Mesenchymal stem cell (in vitro differentiated cells and primary cell): ENCODE data around the gene HSD3B7.
A peak's percentile ranks its signal among the peaks of the same experiment; 100 is the strongest.

Source experiments
- DNase-seq: peaks from one replicate; pipeline ENCODE4 v3.0.0-alpha.2; 2013
- H2AFZ ChIP-seq: one replicate; pipeline ENCODE4 v1.6.1; 2013; ENCODE audit warnings: low read depth, mild to moderate bottlenecking, control low read depth, inconsistent platforms, low read length, moderate library complexity
- H2AK5ac ChIP-seq: 2 replicates; pipeline ENCODE4 v1.6.1; 2013; ENCODE audit warnings: low read length, moderate library complexity, mild to moderate bottlenecking, inconsistent platforms; ENCODE audit not compliant: severe bottlenecking
- H2BK120ac ChIP-seq: one replicate; pipeline ENCODE4 v1.6.1; 2013; ENCODE audit warnings: low read depth, mild to moderate bottlenecking, inconsistent platforms, low read length, moderate library complexity
- H2BK12ac ChIP-seq, 2 experiments: one replicate each; pipeline ENCODE4 v1.6.1; 2013; ENCODE audit warnings: inconsistent platforms in 2 of 2, low read length in 2 of 2, mild to moderate bottlenecking in 2 of 2, moderate library complexity in 2 of 2, control low read depth in 1 of 2
- H2BK15ac ChIP-seq: one replicate; pipeline ENCODE4 v1.6.1; 2013; ENCODE audit warnings: mild to moderate bottlenecking, low read depth, inconsistent platforms; ENCODE audit not compliant: poor library complexity, severe bottlenecking
- H2BK5ac ChIP-seq: 2 replicates; pipeline ENCODE4 v1.6.1; 2013; ENCODE audit warnings: low read depth, mild to moderate bottlenecking, low read length, control low read depth, inconsistent platforms; ENCODE audit not compliant: poor library complexity, severe bottlenecking
- H3K14ac ChIP-seq, 2 experiments: one replicate each; pipeline ENCODE4 v1.6.1; 2013; ENCODE audit warnings: inconsistent platforms in 2 of 2, low read length in 2 of 2, control low read depth in 1 of 2, mild to moderate bottlenecking in 1 of 2, moderate library complexity in 1 of 2
- H3K18ac ChIP-seq, 2 experiments: one replicate each; pipeline ENCODE4 v1.6.1; 2013; ENCODE audit warnings: inconsistent platforms in 2 of 2, low read length in 2 of 2, control low read depth in 1 of 2, low read depth in 1 of 2, mild to moderate bottlenecking in 1 of 2
- H3K23ac ChIP-seq, 2 experiments: one replicate each; pipeline ENCODE4 v1.6.1; 2013; ENCODE audit warnings: inconsistent platforms in 2 of 2, low read length in 2 of 2, mild to moderate bottlenecking in 2 of 2, moderate library complexity in 2 of 2, control low read depth in 1 of 2
- H3K27ac ChIP-seq: 2 replicates; pipeline ENCODE4 v1.5.1; 2013; ENCODE audit warnings: mild to moderate bottlenecking, moderate library complexity, low read length, control low read depth, inconsistent platforms; ENCODE audit not compliant: poor library complexity, severe bottlenecking
- H3K27me3 ChIP-seq, 2 experiments: 2 replicates each; pipeline versions ENCODE4 v1.6.1 to v1.7.0; 2013; ENCODE audit warnings: low read length in 2 of 2, mild to moderate bottlenecking in 2 of 2, moderate library complexity in 2 of 2, control low read depth in 1 of 2, inconsistent platforms in 1 of 2; ENCODE audit not compliant: control insufficient read depth in 1 of 2, insufficient read depth in 1 of 2
- H3K36me3 ChIP-seq, 2 experiments: 2 replicates each; pipeline versions ENCODE4 v1.6.1 to v1.7.0; 2013; ENCODE audit warnings: low read length in 2 of 2, control low read depth in 1 of 2, inconsistent platforms in 1 of 2, low read depth in 1 of 2, mild to moderate bottlenecking in 1 of 2; ENCODE audit not compliant: insufficient read depth in 2 of 2, control insufficient read depth in 1 of 2
- H3K4ac ChIP-seq, 2 experiments: one replicate each; pipeline ENCODE4 v1.6.1; 2013; ENCODE audit warnings: inconsistent platforms in 2 of 2, low read length in 2 of 2, mild to moderate bottlenecking in 2 of 2, moderate library complexity in 2 of 2, control low read depth in 1 of 2, low read depth in 1 of 2
- H3K4me1 ChIP-seq: 2 replicates; pipeline ENCODE4 v1.6.1; 2013; ENCODE audit warnings: low read depth, low read length, control low read depth; ENCODE audit not compliant: control insufficient read depth, insufficient read depth
- H3K4me2 ChIP-seq: 2 replicates; pipeline ENCODE4 v1.6.1; 2013; ENCODE audit warnings: low read length, mild to moderate bottlenecking, inconsistent platforms; ENCODE audit not compliant: poor library complexity, severe bottlenecking
- H3K4me3 ChIP-seq, 2 experiments: 2 replicates each; pipeline versions ENCODE4 v1.5.1 to v1.7.0; 2013; ENCODE audit warnings: low read length in 2 of 2, mild to moderate bottlenecking in 2 of 2, control low read depth in 1 of 2, low read depth in 1 of 2; ENCODE audit not compliant: insufficient read depth in 1 of 2
- H3K79me1 ChIP-seq: replicated peaks from 2 replicates; pipeline ENCODE4 v1.6.1; 2013; ENCODE audit warnings: mild to moderate bottlenecking, control low read depth, low read length, inconsistent platforms; ENCODE audit not compliant: poor library complexity, severe bottlenecking
- H3K9ac ChIP-seq: 2 replicates; pipeline ENCODE4 v1.7.0; 2013; ENCODE audit warnings: mild to moderate bottlenecking, low read length, moderate library complexity
- H3K9me3 ChIP-seq: 2 replicates; pipeline ENCODE4 v1.7.0; 2013; ENCODE audit warnings: mild to moderate bottlenecking, low read length; ENCODE audit not compliant: control insufficient read depth
- H4K8ac ChIP-seq: one replicate; pipeline ENCODE4 v1.6.1; 2013; ENCODE audit warnings: inconsistent platforms, mild to moderate bottlenecking, low read length, moderate library complexity
- H4K91ac ChIP-seq: one replicate; pipeline ENCODE4 v1.6.1; 2013; ENCODE audit warnings: mild to moderate bottlenecking, low read length, inconsistent platforms
- WGBS: methylation state at CpG from one replicate; pipeline ENCODE4 v1.1.7; 2013; ENCODE audit warnings: mixed read lengths; 5-methylcytosine and 5-hydroxymethylcytosine counted together

HSD3B7 gene

DNA sequence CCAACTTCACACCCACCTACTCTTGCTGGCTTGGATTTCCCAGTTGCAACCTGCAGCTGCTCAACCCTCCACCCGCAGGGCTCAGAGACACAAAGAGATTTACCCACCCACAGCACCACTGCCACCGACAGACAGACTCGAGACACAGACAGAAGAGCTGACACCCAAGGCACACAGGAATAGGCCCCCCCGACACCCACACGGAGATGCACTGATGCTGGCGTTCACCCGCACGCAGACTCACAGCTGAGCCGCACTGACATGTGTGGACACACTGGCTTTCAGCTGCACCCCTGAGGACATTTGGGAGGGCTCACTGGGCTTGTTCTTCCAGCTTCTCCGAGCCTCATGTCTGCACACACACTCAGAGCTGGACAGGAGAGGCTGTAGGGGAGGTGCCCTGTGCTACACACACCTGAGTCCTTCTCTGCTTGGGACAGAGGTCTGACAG is 17.3 kb downstream of the HSD3B7 start:
- Histone ChIP-seq H3K4me1 (peaks cover 34% of the 10 kb centered on the region), H2BK120ac (no peak overlapping the region), H3K14ac (no peak overlapping the region), H4K91ac (no peak overlapping the region), H3K18ac (no peak overlapping the region), H3K4ac (no peak overlapping the region), H3K27me3 (no peaks in the 10 kb centered on the region), H2BK5ac (no peak overlapping the region), H3K27ac (no peak overlapping the region), H2BK15ac (no peak overlapping the region), H3K36me3 (peaks cover 0 to 6% of the 10 kb centered on the region in 2 experiments), H2BK12ac (no peak overlapping the region), H2AFZ (no peak overlapping the region), H3K23ac (no peak overlapping the region), H3K9ac (peak overlapping the region; percentile 4), H3K79me1 (peaks cover 19% of the 10 kb centered on the region), H2AK5ac (no peak overlapping the region), H3K4me2 (no peak overlapping the region), H4K8ac (no peak overlapping the region), H3K9me3 (no peaks in the 10 kb centered on the region), H3K4me3 (no peak overlapping the region)
- no peak for DNase-seq
- WGBS: 94% methylated on average over 10 of the region's 10 CpGs

GRCh38 chr16:31002862-31003341 is 17.9 kb downstream of the HSD3B7 start:
- peaks cover 0 to 6% of the 10 kb centered on the region in 2 experiments for H3K36me3 ChIP-seq
- no peak overlapping the region for H4K8ac ChIP-seq
- H4K91ac ChIP-seq: no peak overlapping the region
- peak overlapping the region; percentile 4 for H3K9ac ChIP-seq
- DNase-seq: no peak
- no peak overlapping the region for H3K4ac ChIP-seq
- H2BK120ac ChIP-seq: no peak overlapping the region
- H3K27ac ChIP-seq: no peak overlapping the region
- H3K4me2 ChIP-seq: no peak overlapping the region
- 78% methylated on average over 9 of the region's 9 CpGs for WGBS
- H2AK5ac ChIP-seq: peak overlapping the region; percentile 37
- H3K4me1 ChIP-seq: peaks cover 32% of the 10 kb centered on the region
- H3K14ac ChIP-seq: no peak overlapping the region
- H3K79me1 ChIP-seq: peaks cover 19% of the 10 kb centered on the region
- H2BK12ac ChIP-seq: no peak overlapping the region
- H2AFZ ChIP-seq: no peak overlapping the region
- no peak overlapping the region for H2BK15ac ChIP-seq
- no peaks in the 10 kb centered on the region for H3K27me3 ChIP-seq
- no peak overlapping the region for H2BK5ac ChIP-seq
- no peak overlapping the region for H3K4me3 ChIP-seq
- no peak overlapping the region for H3K23ac ChIP-seq
- H3K18ac ChIP-seq: no peak overlapping the region
- no peaks in the 10 kb centered on the region for H3K9me3 ChIP-seq

DNA sequence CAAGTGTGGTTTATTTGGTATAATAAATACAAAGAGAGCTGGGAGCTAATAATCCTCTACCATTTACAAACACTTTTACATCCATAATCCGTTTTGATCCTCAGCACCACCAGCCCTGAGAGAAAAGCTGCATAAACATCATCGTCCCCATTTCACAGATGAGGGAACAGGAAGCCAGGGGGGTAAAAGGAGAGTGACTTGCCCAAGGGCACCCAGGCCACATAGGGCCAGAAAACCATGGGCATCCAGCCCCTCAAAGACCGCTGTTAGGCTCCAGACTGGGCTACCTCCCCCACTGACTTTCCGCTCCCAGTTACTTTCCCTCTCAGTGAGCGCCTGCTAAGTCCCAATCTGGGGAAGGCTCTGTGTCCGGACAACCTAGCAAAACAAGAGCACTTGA is 18.7 kb downstream of the HSD3B7 start:
- Histone ChIP-seq H3K79me1 (peaks cover 20% of the 10 kb centered on the region), H3K4me1 (peaks cover 31% of the 10 kb centered on the region), H2AK5ac (no peak overlapping the region), H3K36me3 (peaks cover 0 to 6% of the 10 kb centered on the region in 2 experiments), H2BK12ac (no peak overlapping the region), H3K4ac (no peak overlapping the region), H4K8ac (no peak overlapping the region), H3K9ac (no peak overlapping the region), H2BK5ac (no peak overlapping the region), H2BK15ac (no peak overlapping the region), H3K4me2 (no peak overlapping the region), H3K27ac (no peak overlapping the region), H3K9me3 (no peaks in the 10 kb centered on the region), H3K27me3 (no peaks in the 10 kb centered on the region), H2BK120ac (no peak overlapping the region), H4K91ac (no peak overlapping the region), H3K4me3 (no peak overlapping the region), H2AFZ (no peak overlapping the region), H3K23ac (no peak overlapping the region), H3K18ac (no peak overlapping the region), H3K14ac (no peak overlapping the region)
- no peak for DNase-seq
- 92% methylated on average over 5 of the region's 6 CpGs for WGBS

GRCh38 chr16:31004658-31005057 is 19.7 kb downstream of the HSD3B7 start:
- Histone ChIP-seq H3K36me3 (peaks cover 0 to 6% of the 10 kb centered on the region in 2 experiments), H3K9ac (no peak overlapping the region), H3K9me3 (no peaks in the 10 kb centered on the region), H3K4me2 (no peak overlapping the region), H3K4me3 (no peak overlapping the region), H3K14ac (no peak overlapping the region), H3K79me1 (peaks cover 20% of the 10 kb centered on the region), H2AFZ (no peak overlapping the region), H2AK5ac (no peak overlapping the region), H2BK120ac (no peak overlapping the region), H2BK5ac (no peak overlapping the region), H2BK15ac (no peak overlapping the region), H2BK12ac (no peak overlapping the region), H3K4me1 (peaks cover 31% of the 10 kb centered on the region), H4K8ac (no peak overlapping the region), H3K27ac (no peak overlapping the region), H3K23ac (no peak overlapping the region), H4K91ac (no peak overlapping the region), H3K27me3 (no peaks in the 10 kb centered on the region), H3K4ac (no peak overlapping the region), H3K18ac (no peak overlapping the region)
- no peak for DNase-seq
- 74% methylated on average over 2 of the region's 2 CpGs for WGBS
